PC-3 (cell line): Measurements from ENCODE around the gene SH3RF3.

Experiments used
- EZH2 ChIP-seq: fragments of 300-600 bp; sonication (generic); IDR thresholded peaks from one replicate; pipeline ENCODE4 v1.6.1; 2017; ENCODE audit warnings: antibody characterized with exemption, mild to moderate bottlenecking, low read length; ENCODE audit not compliant: unreplicated experiment
- TF ChIP-seq, protein P1 (sequence below): fragments of 300-600 bp; sonication (generic); conservative IDR thresholded peaks from 2 replicates; pipeline ENCODE4 v1.5.1; 2017; ENCODE audit warnings: antibody characterized with exemption, low read depth, mild to moderate bottlenecking, low read length

DNA sequence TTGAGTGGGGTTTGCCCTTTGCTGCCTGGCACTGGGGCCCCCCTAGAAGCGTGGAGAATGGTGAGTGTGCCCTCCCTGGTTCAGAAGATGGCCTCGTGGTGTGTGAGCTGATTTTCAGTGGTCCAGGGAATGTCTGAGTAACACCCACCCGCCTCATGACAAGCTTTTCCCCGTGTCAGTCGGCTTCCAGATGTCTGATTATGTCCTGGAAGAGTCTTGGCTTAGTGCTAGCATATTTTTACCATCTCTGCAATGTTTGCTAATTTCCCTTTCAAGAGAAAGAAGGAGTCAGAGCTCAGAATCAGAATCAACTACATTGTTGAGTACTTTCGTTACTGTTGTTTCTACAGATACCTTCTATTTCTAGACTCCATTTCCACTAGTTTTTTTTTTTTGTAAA, 270.1 kb downstream of the SH3RF3 start:
- no peak for TF ChIP-seq EZH2
- TF ChIP-seq, protein P1, sequence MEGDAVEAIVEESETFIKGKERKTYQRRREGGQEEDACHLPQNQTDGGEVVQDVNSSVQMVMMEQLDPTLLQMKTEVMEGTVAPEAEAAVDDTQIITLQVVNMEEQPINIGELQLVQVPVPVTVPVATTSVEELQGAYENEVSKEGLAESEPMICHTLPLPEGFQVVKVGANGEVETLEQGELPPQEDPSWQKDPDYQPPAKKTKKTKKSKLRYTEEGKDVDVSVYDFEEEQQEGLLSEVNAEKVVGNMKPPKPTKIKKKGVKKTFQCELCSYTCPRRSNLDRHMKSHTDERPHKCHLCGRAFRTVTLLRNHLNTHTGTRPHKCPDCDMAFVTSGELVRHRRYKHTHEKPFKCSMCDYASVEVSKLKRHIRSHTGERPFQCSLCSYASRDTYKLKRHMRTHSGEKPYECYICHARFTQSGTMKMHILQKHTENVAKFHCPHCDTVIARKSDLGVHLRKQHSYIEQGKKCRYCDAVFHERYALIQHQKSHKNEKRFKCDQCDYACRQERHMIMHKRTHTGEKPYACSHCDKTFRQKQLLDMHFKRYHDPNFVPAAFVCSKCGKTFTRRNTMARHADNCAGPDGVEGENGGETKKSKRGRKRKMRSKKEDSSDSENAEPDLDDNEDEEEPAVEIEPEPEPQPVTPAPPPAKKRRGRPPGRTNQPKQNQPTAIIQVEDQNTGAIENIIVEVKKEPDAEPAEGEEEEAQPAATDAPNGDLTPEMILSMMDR: no peak
